Effector memory CD8-positive, alpha-beta T cell (primary cell): ENCODE measurements around the gene SPOP.

Experiments
- ATAC-seq: fragments of 150-1000 bp; cut with Tn5 transposase; replicated peaks from 2 replicates; pipeline ENCODE4 v1.10.0; 2021; ENCODE audit warnings: mild to moderate bottlenecking, moderate library complexity
- DNase-seq, 3 experiments: peaks; one replicate each; pipeline ENCODE4 v3.0.0; 2021
- H3K27ac Mint-ChIP-seq, 2 donors: one replicate each; pipeline ENCODE4 v1.8.0; 2022; ENCODE audit warnings: mild to moderate bottlenecking in 2 of 2, mixed read lengths in 2 of 2, moderate library complexity in 2 of 2
- H3K27me3 Mint-ChIP-seq, 2 donors: one replicate each; pipeline ENCODE4 v1.8.0; 2022; ENCODE audit warnings: mixed read lengths in 2 of 2
- H3K36me3 Mint-ChIP-seq: one replicate; pipeline ENCODE4 v1.8.0; 2022; ENCODE audit warnings: mild to moderate bottlenecking, moderate library complexity, mixed read lengths; ENCODE audit not compliant: insufficient read depth
- H3K4me1 Mint-ChIP-seq, 2 donors: one replicate each; pipeline ENCODE4 v1.8.0; 2022; ENCODE audit warnings: low read depth in 2 of 2, mixed read lengths in 2 of 2
- H3K4me3 Mint-ChIP-seq, 2 donors: one replicate each; pipeline ENCODE4 v1.8.0; 2022; ENCODE audit warnings: mild to moderate bottlenecking in 2 of 2, mixed read lengths in 2 of 2, moderate library complexity in 2 of 2
- H3K9me3 Mint-ChIP-seq, 2 donors: one replicate each; pipeline ENCODE4 v1.8.0; 2022; ENCODE audit warnings: mixed read lengths in 2 of 2

Gene SPOP

DNA sequence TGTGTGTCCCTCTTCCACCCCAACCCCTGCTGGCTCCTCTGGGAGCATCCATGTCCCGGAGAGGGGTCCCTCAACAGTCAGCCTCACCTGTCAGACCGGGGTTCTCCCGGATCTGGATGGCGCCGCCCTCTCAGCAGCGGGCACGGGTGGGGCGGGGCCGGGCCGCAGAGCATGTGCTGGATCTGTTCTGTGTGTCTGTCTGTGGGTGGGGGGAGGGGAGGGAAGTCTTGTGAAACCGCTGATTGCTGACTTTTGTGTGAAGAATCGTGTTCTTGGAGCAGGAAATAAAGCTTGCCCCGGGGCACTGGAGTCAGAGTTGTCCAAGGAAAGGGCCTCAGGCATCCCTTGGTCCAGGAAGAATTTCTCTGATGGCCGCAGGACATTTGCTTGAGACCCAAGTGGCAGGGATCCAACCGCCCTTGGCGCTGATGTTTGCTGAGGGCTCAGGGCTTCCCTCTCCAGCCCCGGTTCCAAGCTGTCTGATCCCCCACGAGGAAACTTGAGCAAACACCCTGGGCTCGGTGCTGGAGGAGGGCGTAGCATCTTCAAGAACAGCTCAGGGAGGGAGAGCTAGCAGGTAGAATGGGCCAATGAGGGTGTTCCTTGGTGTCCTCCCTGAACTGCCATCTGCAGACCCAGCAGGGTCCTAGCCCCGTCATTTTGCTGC is 97.7 kb downstream of the SPOP start:
- Mint-ChIP-seq H3K4me1 (peaks cover 8% of the 10 kb centered on the region in 2 donors), H3K4me3 (no peak overlapping the region), H3K36me3 (peaks cover 2% of the 10 kb centered on the region), H3K9me3 (no peaks in the 10 kb centered on the region), H3K27me3 (peaks cover 17 to 40% of the 10 kb centered on the region in 2 donors), H3K27ac (no peak overlapping the region)
- no peak for DNase-seq
- ATAC-seq, result no peak

DNA sequence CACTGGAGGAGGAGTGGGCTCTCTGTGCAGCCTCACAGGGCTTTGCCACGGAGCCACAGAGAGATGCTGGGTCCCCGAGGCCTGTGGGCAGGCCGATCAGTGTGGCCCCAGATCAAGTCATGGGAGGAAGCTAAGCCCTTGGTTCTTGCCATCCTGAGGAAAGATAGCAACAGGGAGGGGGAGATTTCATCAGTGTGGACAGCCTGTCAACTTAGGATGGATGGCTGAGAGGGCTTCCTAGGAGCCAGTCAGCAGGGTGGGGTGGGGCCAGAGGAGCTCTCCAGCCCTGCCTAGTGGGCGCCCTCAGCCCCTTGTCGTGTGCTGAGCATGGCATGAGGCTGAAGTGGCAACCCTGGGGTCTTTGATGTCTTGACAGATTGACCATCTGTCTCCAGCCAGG is 98.4 kb downstream of the SPOP start:
- Mint-ChIP-seq H3K27ac (no peak overlapping the region), H3K9me3 (no peaks in the 10 kb centered on the region), H3K36me3 (peaks cover 4% of the 10 kb centered on the region), H3K4me1 (peaks cover 8% of the 10 kb centered on the region in 2 donors), H3K27me3 (peaks cover 18 to 47% of the 10 kb centered on the region in 2 donors), H3K4me3 (no peak overlapping the region)
- DNase-seq, result no peak
- ATAC-seq, result no peak

DNA sequence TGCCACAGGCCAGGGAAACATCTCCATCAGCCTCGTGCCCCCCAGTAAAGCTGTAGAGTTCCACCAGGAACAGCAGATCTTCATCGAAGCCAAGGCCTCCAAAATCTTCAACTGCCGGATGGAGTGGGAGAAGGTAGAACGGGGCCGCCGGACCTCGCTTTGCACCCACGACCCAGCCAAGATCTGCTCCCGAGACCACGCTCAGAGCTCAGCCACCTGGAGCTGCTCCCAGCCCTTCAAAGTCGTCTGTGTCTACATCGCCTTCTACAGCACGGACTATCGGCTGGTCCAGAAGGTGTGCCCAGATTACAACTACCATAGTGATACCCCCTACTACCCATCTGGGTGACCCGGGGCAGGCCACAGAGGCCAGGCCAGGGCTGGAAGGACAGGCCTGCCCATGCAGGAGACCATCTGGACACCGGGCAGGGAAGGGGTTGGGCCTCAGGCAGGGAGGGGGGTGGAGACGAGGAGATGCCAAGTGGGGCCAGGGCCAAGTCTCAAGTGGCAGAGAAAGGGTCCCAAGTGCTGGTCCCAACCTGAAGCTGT is 98.9 kb downstream of the SPOP start:
- Mint-ChIP-seq H3K27me3 (peaks cover 23 to 52% of the 10 kb centered on the region in 2 donors), H3K4me1 (peaks cover 8% of the 10 kb centered on the region in 2 donors), H3K27ac (no peak overlapping the region), H3K9me3 (no peaks in the 10 kb centered on the region), H3K36me3 (peaks cover 4% of the 10 kb centered on the region), H3K4me3 (no peak overlapping the region)
- ATAC-seq (no peak), DNase-seq (no peak)

DNA sequence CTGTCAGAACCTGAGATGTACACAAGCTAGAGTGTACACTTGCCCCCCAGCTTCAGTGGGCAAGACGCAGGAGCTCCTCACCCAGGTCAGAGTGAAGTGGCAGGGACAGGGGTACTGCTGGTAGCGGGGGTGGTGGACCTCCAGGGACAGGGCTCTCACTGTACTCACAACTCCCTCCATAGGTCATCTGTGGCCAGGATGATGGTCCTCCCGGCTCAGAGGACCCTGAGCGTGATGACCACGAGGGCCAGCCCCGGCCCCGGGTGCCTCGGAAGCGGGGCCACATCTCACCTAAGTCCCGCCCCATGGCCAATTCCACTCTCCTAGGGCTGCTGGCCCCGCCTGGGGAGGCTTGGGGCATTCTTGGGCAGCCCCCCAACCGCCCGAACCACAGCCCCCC is 99.5 kb downstream of the SPOP start:
- no peaks in the 10 kb centered on the region for H3K9me3 Mint-ChIP-seq
- peaks cover 8% of the 10 kb centered on the region in 2 donors for H3K4me1 Mint-ChIP-seq
- no peak overlapping the region for H3K27ac Mint-ChIP-seq
- ATAC-seq (no peak), DNase-seq (no peak)
- H3K4me3 Mint-ChIP-seq, result no peak overlapping the region
- H3K27me3 Mint-ChIP-seq, result peaks cover 29 to 58% of the 10 kb centered on the region in 2 donors
- peaks cover 4% of the 10 kb centered on the region for H3K36me3 Mint-ChIP-seq

DNA sequence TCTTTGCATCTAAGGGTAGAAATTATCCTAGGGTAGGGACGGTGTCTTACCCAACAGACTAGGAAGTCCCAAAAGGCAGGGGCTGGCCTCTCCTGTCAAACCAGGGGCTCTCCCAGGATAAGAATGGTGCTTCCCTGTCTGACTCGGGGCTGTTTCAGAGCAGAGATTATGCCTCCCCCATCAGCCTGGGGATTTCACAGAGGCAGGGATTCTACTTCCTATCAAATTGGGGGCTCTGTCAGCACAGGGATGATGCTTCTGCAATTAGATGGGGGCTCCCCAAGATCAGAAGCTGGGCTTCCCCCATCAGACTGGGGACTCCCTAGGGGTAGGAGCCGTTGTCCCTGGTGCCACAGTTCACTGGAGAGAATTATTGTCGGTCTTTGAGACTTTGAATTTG is 99.9 kb downstream of the SPOP start:
- H3K4me1 Mint-ChIP-seq, result peaks cover 8% of the 10 kb centered on the region in 2 donors
- ATAC-seq (no peak), DNase-seq (no peak)
- H3K27me3 Mint-ChIP-seq, result peaks cover 34 to 62% of the 10 kb centered on the region in 2 donors
- H3K4me3 Mint-ChIP-seq, result peak overlapping the region in 1 of 2 donors; percentile 37
- peaks cover 4% of the 10 kb centered on the region for H3K36me3 Mint-ChIP-seq
- H3K27ac Mint-ChIP-seq, result no peak overlapping the region
- H3K9me3 Mint-ChIP-seq, result no peaks in the 10 kb centered on the region

DNA sequence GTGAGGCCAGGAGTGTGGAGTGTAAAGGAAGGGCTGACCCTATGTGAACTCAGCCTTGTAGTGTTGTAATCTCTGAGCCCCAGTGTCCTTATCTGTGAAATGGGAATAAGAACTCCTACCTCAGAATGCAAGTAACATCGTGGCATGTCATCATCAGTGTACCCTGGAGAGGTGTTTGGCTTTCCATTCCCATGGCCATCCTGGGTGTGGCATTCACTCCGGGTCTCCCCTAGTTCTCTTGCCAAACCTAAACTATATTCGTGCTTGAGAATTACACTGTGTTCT is 100.3 kb downstream of the SPOP start:
- Mint-ChIP-seq H3K4me1 (peaks cover 8% of the 10 kb centered on the region in 2 donors), H3K9me3 (no peaks in the 10 kb centered on the region), H3K27me3 (peaks cover 37 to 66% of the 10 kb centered on the region in 2 donors), H3K4me3 (peak overlapping the region in 1 of 2 donors; percentile 37), H3K27ac (no peak overlapping the region), H3K36me3 (peaks cover 4% of the 10 kb centered on the region)
- DNase-seq (no peak), ATAC-seq (no peak)

DNA sequence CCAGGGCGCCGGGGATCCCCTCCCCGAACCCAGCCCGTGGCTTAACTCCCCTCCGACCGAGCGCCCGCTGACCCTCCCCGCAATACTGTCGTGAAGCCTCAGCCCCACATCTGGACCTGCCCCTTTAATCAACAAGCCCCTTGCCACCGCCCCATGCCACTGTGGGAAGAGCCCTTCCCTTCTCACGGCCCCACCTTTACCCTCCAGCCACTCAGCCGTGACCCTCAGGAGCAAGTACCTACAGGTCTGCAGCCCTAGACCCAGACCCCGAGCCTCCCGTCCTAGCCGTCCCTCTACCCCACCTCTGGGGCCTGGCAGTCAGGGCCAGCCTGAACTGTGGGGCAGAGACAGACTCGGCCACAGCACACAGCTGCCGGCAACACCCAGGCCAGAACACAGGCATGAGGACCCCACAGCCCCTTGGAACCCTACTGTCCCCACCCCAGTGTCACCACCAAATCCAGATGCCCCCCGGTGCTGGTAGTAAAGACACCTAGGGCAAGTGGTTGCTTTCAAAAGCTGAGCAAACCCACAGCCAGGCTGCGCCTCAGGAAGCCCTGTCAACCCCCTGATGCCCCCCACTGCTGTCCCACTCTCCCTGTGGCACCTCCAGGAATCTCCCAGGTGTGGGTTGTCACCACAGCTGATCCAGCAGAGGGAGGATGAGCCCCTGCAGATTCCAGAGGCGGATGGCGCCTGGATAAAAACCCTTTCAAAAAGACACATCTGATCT is 100.8 kb downstream of the SPOP start:
- no peak overlapping the region for H3K27ac Mint-ChIP-seq
- peak overlapping the region; percentile 61 to 76 for H3K4me3 Mint-ChIP-seq
- no peak for DNase-seq
- no peaks in the 10 kb centered on the region for H3K9me3 Mint-ChIP-seq
- H3K27me3 Mint-ChIP-seq, result peaks cover 37 to 71% of the 10 kb centered on the region in 2 donors
- peaks cover 8% of the 10 kb centered on the region in 2 donors for H3K4me1 Mint-ChIP-seq
- no peak for ATAC-seq
- H3K36me3 Mint-ChIP-seq, result peaks cover 4% of the 10 kb centered on the region

DNA sequence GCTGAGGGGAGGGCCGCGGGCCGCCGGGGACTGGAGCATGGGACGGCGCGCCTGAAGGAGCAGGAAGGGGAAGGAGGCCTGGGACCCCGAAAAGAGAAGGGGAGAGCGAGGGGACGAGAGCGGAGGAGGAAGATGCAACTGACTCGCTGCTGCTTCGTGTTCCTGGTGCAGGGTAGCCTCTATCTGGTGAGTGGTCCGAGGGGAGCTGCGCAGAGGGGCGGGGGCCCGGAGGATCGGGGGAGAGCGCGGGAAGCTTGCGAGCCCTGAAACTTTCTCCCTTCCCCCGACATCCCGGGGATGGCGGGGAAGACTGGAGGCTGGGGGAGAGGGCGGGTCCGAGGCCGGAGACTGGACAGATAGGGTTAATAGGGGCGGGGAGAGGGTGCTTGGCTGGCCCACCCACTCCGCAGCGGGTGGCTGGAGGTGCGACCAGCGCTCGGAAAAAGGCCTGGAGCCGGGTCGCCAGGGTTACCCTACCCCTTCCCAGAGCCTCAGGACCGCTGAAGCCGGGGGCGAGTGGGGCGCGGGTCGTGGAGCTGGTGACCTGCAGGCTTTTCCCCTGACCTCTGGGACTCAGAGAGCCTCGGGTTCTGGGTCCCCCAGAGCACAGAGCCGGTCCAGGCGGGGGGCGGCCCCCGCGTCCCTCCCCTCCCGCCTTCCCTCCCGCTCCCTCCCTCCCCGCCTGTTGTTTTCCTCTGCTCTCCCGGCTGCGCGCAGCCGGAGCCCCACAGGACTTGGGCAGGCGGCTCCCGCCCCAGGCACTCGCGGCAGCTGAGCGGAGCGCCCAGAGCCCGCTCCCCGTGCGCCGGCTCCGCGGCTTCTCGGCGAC is 101.6 kb downstream of the SPOP start:
- Mint-ChIP-seq H3K4me1 (peaks cover 8% of the 10 kb centered on the region in 2 donors), H3K9me3 (no peaks in the 10 kb centered on the region), H3K27me3 (peaks cover 38 to 79% of the 10 kb centered on the region in 2 donors), H3K27ac (no peak overlapping the region), H3K4me3 (peak overlapping the region; percentile 70 to 76), H3K36me3 (peaks cover 4% of the 10 kb centered on the region)
- DNase-seq (no peak), ATAC-seq (peak; percentile 4)

DNA sequence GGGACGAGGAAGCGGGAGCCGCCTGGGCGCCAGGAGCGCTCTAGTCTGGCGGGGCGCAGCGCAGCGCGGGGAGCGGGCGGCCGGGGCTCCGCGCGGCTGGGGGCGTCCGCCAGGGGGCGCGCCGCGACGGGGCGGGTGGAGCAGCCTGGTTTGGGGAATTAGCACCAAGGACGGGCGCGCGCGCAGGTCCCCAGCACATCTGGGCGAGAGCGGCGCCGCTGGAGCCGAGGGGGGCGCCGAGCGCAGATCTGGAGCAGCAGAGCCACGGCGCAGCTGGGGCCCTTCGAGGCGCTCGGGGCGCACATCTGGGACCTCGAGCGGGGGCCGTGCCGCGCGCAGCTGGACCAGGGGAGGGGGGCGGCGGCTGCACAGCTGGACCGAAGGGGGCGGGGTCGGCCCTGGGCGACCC is 102.2 kb downstream of the SPOP start, which contains the start of gene NXPH3:
Gene NXPH3 (plus strand): TSS at position 193 of the 409 bp plus-strand sequence. CDS start 349 bp downstream, outside the sequence.
- peak; percentile 86 for ATAC-seq
- Mint-ChIP-seq H3K27ac (no peak within 1 kb of the TSS), H3K36me3 (peaks cover 7% of the 10 kb centered on the region), H3K4me1 (peaks cover 8 to 11% of the 10 kb centered on the region in 2 donors), H3K27me3 (peaks cover 44 to 85% of the 10 kb centered on the region in 2 donors), H3K4me3 (peak within 1 kb of the TSS; percentile 70 to 73), H3K9me3 (no peaks in the 10 kb centered on the region)
- peak; percentile 37 to 57 (median 51) for DNase-seq

DNA sequence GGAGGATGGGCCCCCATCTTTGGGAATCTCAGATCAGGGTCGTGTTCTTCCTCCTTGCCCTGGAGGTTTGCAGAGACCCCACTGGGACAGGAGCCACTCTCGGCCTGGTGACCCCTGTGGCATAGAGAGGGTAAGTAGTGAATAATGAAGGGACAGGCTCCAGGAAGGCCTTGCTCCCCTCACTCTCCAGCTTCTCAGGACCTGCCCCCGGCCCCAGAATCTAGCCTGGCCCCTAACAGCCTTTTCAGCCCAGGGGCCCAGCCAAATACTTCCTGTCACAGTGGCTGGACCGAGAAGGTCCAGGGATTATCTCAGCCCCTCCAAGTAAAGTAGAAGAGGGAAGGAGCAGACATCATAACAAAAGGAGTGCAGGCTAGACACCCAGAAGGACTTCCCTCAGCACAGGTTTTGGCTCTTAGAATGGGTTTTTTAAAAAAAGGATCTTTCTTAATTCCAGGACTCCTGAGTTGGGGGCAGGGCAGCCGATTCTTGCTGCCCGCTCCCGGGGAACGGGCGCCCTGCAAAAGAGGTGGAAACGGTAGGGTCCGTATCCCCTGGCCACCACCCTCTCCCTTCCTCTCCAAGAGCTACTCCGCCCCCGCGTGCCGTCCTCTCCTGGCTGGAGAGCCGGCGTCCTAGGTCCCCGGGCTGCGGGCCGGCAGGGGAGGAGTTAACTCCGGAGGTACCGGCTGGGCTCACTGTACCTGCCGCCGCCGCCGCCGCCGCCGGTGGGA is 102.8 kb downstream of the SPOP start:
- H3K27me3 Mint-ChIP-seq, result peaks cover 44 to 88% of the 10 kb centered on the region in 2 donors
- no peak for DNase-seq

DNA sequence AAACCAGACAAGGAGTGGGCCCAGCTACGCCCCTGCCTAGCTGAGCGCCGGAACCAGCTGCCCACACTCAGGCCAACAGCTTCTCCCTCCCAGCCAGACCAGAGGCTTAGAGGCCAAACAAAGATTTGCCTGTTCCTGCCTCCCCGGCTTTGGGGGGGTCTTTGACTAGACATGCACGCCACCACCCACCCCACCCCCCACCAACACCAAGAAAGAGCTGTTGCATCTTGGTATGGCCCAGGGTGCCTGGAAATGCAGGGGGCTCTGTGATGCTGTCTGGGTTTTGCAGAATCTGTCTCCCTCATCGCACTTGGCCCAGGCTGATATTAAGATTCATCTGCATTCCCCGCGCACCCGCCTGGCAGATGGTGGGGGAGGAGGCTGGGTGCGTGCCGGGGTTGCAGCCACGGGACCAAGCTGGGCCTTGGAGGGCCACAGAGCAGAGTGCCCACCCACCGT is 103.5 kb downstream of the SPOP start:
- H3K27me3 Mint-ChIP-seq, result peaks cover 44 to 88% of the 10 kb centered on the region in 2 donors
- H3K36me3 Mint-ChIP-seq, result peaks cover 12% of the 10 kb centered on the region
- peaks cover 8 to 14% of the 10 kb centered on the region in 2 donors for H3K4me1 Mint-ChIP-seq
- no peaks in the 10 kb centered on the region for H3K9me3 Mint-ChIP-seq
- no peak for DNase-seq
- ATAC-seq, result no peak
- H3K4me3 Mint-ChIP-seq, result no peak overlapping the region
- H3K27ac Mint-ChIP-seq, result no peak overlapping the region

More for the DNA sequence above, 102.8 kb downstream of the SPOP start:
- peaks cover 8 to 14% of the 10 kb centered on the region in 2 donors for H3K4me1 Mint-ChIP-seq
- no peaks in the 10 kb centered on the region for H3K9me3 Mint-ChIP-seq
- ATAC-seq, result no peak
- no peak overlapping the region for H3K27ac Mint-ChIP-seq
- H3K36me3 Mint-ChIP-seq, result peaks cover 7% of the 10 kb centered on the region
- H3K4me3 Mint-ChIP-seq, result peak overlapping the region; percentile 70 to 73

DNA sequence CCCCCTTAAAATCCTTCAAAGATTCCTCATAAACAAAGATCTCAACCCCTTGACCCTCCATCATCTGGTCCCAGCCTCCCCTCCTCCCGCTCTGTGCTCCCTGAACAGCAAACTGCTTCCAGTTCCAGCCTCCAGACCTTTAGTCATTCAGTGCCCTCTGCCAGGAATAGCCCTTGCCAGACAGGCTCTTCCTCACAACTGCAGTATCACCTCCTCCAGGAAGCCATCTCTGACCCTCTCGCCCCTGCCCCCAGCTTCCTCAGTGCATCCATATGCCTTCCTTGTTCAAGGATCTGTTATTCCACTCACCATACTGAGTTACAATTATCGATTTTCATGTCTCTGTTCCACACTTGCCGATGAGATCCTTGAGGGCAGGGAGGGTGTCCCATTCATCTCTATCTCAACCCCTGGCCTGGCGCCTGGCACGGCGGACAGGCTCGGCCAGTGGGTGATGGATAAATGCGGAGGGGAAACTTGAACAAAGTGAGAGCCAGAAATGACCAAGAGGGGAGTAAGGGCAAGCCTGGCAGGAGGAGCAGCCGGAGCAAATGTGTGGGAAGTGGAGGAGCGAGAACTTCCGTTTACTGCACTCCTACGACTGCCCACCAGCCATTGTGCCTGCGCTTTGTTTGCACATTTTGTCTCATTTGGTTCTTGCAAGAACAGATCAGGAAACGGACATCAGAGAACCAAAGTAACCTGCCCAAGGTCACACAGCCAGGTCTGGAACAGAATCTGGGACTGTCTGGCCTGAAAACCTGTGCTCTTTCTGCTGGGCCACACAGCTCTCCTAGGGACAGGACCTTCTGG is 104.2 kb downstream of the SPOP start:
- ATAC-seq (no peak), DNase-seq (no peak)
- H3K36me3 Mint-ChIP-seq, result peaks cover 12% of the 10 kb centered on the region
- H3K27me3 Mint-ChIP-seq, result peaks cover 44 to 83% of the 10 kb centered on the region in 2 donors
- no peak overlapping the region for H3K4me3 Mint-ChIP-seq
- H3K4me1 Mint-ChIP-seq, result peaks cover 8 to 14% of the 10 kb centered on the region in 2 donors
- no peaks in the 10 kb centered on the region for H3K9me3 Mint-ChIP-seq
- H3K27ac Mint-ChIP-seq, result no peak overlapping the region
